Measurements from ENCODE around the gene ZCCHC2.

ZCCHC2 gene

DNA sequence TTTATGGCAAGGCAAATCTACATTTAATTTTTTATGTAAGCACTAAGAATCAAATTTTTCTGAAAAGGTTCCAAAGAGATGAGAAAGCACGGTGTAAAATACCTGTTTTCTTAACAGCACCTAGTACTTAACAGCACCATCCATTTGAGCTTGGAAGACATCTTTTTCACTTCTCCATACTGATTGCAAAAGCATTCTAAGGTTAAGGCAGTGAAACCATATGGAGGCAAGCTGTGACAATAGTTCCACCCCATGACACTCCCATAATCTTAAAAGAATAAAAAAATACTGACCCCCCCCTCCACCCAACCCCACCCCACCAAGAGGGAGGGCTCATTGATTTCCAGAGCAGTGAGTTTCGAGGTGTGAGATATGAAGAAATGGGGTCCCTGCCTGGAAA, 60.6 kb downstream of the ZCCHC2 start:
- no peak for DNase-seq

- DNase-seq = peak; percentile 92
These were observed 61.7 kb downstream of the ZCCHC2 start for GRCh38 chr18:62584241-62585120.

DNA sequence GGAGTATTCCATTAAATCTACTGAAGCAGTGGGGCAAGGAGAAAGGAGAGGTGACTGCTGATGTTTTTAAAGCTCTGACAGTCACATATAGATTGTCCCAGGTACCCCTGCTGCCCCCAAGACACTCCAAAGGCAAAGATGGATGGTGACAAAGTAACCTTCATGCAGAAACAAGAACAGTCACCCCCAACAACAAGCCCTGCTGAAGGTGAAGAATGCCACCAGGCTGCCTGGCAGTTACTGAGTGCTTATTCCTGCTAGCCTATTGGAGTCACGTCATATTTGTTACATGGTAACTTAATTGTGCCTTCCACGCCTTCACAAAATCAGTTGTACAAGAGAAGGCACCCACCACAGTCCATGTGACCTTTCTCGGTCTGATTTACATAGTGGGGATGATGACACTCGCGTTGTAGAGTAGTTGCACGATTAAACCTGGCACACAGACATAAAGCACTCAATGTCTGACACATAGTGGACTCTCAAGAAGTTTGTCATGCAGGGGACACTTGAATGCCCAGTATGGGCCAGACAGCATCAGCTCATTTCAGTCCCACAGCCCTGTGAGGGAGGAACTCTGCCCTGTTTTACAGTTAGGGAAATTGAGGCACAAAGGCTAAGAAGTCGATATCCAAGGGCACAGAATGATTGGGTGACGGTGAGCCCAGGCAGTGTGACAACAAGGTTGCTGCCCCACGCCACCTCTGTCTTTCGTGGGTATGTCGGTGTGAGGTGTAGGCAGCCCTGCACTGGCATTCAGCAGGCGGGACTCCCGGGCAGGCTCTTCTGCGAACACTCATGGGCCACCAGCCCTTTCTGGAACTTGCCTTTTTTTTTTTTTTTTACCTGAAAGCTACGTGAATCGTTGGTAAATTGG, 62.7 kb downstream of the ZCCHC2 start:
- DNase-seq = peak; percentile 34

- peak; percentile 91 for DNase-seq
These were observed 63.4 kb downstream of the ZCCHC2 start for GRCh38 chr18:62586151-62586774.

DNA sequence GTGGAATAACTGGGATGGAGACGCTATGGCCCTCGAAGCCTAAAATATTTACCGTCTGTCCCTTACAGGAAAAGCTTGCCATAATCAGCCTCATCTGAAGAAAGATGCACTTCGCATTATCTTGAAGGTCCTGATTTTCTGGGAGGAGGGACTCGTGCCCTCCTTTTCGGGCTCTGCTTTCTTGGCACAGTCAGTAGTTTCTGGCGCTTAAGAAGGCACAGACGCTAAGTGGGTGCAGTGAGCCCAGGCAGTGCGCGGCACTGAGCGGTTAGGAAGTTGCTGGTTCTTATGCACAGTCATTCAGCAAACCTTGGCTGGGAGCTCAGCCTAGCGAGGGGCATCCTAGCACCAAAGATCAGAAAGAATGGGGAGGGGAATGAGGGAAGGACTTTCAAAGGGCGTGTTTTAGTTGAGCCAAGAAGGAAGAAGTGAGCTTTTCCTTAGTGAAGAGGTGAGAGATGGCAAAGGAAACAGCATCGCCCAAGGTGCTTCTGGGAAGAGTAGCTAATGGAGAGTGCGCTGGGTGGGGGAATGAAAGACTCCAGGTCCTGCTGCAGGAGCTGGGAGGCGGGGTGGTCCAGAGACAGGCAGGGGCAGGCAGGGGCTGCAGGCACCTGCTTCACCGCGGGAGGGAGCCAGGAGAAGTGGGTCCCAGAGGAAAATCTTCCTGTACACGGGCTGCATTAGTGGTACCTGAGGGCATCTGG, 64.1 kb downstream of the ZCCHC2 start:
- DNase-seq = peak; percentile 9

GRCh38 chr18:62587689-62588088, 64.9 kb downstream of the ZCCHC2 start:
- no peak for DNase-seq

GRCh38 chr18:62588217-62588616, 65.4 kb downstream of the ZCCHC2 start:
- no peak for DNase-seq

DNA sequence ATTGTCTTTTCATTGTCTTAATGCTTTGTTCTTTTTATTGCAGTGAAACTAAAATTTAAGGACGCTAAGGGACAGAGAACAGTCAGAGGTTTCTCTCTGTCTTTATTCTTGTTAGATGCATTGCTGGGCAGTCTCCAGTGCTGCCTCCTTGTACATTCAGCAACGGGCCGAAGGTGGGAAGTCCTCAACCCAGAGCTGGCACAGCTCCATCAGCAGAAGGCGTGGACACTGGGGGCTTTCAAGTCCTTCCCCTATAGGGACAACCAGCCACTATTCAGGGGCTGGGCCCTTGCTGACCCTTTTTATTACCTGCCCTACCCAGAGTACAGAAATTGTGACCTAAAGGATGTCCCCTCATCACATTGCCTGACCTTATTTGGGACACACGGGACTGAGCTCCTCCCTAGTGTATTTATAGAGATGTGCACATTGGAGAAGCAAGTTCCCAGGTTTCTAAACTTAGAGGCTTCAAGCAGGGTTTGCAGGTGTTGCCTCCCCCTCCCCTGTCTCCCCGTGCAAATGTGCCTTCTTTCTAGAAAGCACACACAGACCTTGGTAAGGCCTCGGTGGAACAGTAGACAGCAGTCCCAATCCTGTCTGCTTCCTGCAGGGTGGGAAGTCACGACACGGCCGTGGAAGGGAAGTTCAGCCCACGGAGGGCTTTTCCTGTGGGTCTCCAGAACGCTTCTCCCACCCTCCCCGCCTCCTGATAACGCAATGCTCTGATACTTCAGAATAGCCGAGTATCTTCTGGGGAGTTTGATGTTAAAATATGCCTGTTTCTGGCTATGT, 68.2 kb downstream of the ZCCHC2 start:
- DNase-seq = no peak

DNA sequence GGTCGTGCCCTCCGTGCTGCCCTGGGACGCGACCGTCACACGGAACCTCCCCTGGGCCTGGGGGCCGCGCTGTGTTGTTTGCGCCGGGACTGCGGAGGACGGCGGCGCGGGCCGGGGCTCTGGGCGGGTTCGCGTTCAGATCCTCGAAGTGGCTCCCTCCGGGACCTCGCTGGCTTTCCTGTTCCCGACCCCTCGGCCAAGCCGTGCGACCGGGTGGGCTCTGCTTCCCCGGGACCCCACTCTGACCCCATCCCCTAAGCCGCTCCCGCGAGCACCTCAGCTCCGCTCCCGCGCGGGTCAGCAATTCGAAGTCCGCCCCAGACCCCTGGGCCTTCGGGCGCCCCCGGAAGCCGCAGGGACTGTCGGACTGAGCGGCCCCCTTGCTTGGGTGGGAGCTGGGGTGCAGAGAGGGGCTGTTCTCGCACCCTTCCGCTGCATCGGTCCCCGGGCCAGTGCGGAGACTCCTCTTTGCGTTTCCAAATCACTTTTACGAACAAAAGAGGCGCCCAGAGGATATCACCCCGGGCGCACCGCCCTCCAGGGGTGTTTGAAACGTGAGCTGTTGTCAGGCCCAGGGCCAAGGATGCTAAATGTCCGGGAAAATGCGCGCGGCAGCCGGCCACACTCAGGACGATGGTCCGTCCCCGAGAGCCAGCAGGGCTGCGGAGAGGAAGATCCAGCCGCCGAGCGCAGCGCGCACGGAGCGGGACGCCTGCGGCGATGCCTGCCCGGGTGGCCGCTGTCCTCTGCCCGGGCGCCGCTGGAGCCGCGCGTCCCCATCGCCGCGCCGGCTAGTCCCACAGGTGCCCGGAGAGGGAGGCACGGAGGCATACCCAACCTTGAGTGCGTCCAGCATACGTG, 73.5 kb downstream of the ZCCHC2 start:
- no peak for DNase-seq

- no peak for DNase-seq
These were observed 79.0 kb downstream of the ZCCHC2 start for GRCh38 chr18:62601871-62602270.

DNA sequence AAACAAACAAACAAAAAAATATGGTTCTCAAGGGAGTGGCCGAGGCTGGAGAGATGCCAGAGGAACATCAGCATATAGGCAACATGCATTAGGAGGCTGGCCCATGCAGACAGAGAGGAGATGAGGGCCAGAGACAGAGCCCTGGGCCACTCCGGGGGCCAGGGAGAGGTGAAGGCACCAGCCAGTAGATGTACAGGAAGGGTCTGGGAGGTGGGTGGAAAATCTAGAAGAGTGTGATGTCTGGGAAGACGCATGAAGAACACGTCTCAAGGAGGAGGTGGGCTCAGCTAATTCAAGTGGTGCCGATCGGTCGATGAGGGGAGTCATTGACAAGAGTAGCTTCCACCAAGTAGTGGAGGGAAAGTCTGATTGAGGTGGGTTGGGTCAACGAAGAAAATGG, 79.9 kb downstream of the ZCCHC2 start:
- no peak for DNase-seq

DNA sequence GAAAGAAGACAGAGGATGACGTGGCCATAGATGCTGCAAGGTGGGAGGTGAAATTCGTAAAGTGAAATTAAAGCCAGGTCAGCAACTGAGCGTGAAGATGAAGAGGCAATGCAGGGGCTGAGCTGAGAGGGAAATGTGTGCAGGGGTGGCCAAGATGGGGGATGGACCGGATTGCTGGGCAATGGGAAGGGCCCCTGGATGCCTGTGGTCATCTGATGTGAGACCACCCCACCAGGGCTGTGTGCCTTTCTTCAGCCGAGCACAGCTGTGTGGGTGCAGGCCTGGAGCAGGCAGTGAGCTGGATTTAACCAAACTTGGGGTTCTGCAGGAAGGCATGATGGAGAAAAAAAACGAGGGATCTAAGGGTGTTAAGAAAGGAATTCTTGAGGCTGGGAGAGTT, 80.4 kb downstream of the ZCCHC2 start:
- DNase-seq = no peak

DNA sequence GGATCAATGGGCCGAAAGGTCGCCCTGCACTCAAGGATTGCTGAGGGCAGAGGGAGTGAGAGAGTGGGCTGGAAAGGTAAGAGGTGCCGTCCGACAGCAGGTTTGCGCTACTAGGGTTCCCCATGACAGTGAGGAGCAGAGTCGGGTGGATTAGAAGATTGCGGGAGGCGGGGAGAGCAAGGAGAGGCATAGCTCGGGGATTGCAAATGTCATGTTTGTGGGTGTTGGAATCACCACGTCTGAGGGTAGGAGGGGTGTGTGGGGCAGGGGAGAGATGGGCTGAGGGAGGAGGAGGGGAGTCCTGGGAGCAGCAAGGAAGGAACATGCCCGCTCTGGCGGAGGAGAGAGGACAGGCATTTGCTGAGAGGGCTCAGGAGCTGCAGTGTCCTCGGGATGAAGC, 81.2 kb downstream of the ZCCHC2 start:
- DNase-seq = no peak

DNA sequence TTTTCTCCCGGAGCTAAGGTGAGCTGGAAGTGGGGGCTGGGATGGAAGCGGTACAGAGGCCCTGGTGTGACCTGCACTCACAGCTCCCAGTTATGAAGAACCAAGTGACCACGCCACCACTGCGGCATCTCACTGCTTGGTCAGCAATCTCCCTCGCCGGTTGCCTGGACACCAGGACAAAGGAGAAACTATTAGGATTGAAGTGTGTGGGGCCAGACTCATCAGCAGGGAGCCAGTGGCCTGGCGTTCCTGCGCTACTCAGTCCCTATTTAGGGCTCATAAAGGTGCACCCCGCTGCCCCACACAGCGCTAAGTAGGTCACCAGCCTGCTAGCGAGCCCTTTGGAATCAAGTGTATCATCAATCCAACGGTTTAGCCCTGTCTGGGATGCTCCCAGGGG, 82.9 kb downstream of the ZCCHC2 start:
- no peak for DNase-seq

DNA sequence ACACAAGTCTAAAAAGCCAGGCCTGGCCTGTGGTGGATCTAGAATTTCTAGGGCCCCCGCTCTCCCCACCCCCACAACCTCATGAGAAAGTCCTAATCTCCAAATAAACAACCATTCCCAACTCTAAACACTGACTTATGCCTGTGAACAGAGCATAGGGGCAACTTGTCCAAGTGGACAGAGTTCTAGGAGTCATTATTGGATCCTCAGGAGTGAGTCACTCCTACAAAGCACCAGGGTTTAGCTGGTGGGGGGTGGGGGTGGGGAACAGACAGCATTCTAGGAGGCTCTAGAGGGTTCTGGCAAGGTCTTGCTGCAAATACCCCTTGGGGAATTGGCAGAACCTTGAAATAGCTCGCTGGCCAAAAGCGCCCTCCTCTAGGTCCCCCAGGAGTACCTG, 83.3 kb downstream of the ZCCHC2 start:
- DNase-seq = no peak

DNA sequence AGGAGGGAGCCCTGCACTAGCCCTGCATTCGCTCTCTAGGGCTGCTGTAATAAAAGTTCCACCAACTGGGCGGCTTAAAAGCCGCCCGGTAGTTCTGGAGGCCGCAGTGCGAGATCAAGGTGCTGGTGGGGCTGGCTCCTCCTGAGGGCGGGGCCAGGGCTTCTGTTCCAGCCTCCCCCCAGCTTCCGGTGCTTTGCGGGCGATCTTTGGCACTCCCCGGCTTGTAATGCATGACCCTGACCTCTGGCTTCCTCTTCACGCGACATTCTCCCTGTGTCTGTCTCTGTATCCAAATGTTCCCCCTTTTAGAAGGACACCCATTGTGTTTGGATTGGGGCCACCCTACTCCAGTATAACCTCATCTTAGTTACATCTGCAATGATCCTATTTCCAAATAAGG, 84.5 kb downstream of the ZCCHC2 start:
- no peak for DNase-seq

DNA sequence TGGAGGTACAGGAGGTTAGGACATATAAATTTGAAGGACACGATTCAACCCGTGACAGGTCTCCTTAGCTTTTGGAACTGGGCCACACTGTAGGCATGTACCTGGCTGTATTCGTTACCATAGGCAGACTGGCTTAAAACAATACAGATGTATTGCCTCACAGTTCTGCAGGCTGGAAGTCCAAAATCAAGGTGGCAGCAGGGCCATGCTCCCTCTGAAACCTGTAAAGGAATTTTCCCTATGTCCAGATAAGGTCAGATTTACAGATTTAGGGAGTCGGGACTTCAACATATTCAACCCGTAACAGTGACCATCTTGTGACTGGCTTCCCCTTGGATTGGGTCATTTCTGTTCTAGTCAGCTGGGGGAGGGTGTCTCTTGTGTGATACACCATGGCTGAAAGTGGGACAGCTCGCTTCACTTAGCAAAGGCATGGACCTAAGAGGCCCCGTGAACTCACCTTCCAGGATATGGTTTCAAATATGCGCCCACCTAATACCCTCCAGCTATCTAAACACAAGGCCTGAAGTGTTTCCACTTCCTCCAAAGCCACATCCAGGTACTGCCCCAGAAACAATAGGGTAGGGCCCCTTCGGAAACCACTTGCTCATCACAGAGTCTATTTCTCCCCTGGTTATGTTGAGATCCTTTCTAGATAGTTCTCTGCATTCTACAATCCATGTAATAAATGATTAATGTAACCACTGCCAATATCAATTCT, 85.0 kb downstream of the ZCCHC2 start:
- DNase-seq = no peak

- no peak for DNase-seq
These were observed 86.9 kb downstream of the ZCCHC2 start for GRCh38 chr18:62609764-62610163.

GRCh38 chr18:62610351-62610700, 87.5 kb downstream of the ZCCHC2 start:
- no peak for DNase-seq

DNA sequence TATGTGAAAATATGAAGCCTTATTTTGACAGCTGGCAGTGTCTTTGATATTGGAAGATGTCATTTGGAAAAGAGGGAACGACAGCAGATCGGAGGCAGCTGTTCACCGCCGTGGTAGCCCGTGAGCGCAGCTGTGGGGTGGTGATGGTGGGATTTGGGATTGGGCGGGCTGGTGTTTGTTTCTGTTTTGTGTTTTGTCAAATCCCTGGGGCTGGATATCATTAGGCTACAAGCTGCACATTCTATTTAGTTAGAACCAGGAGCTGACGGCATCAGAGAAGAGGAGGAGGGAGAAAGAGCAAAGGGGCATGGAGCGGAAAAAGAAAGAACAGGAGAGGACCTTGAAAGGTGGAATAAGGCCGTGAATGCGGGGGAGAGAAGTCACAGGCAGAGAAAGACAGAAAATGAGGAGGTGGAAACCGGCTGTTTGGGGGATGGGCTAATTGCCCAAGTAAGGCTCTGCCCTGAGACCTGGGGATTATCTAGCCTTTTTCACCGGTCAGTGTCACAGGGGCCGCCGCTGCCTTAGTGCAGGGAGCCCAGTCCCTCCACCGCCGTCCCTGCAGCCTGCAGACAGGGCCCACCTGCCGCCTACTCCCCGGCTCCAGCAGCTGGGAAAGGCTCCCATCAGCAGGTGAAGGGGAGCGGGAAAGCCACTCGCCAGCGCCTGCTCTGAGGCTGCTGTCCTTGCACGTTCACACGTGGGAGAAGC, 88.0 kb downstream of the ZCCHC2 start:
- DNase-seq = no peak

Measured in activated CD4-positive, alpha-beta T cell treated with anti-CD3 and anti-CD28 coated beads, Interleukin-2, amount 50 U/mL, for 16 hours (primary cell).